HG02588 (cell line): ENCODE measurements around the gene FAM89B.
"Not testable (repeated sequence)": the region's sequence is repeated elsewhere in the genome, so short reads cannot be mapped to it uniquely, and the experiment has no call there.

Experiments used
- ATAC-seq: cut with Tn5 transposase; IDR thresholded peaks from one replicate; pipeline ENCODE4 v1.9.1; 2021; ENCODE audit warnings: mild to moderate bottlenecking, moderate library complexity; ENCODE audit not compliant: unreplicated experiment

Gene FAM89B

GRCh38 chr11:65556470-65557279 is 15.7 kb upstream of the FAM89B start:
- ATAC-seq, result no peak

- ATAC-seq, result no peak
Measured at GRCh38 chr11:65557280-65558001, 14.9 kb upstream of the FAM89B start.

GRCh38 chr11:65558002-65558929 is 14.1 kb upstream of the FAM89B start, which contains the start of gene LTBP3:
LTBP3 (minus strand) TSS chr11:65558359; CDS start chr11:65557959, 400 bp downstream.
- no peak for ATAC-seq

- ATAC-seq, result no peak
Measured at GRCh38 chr11:65558930-65559509, 13.3 kb upstream of the FAM89B start.

- no peak for ATAC-seq
Measured at GRCh38 chr11:65559535-65559934, 12.8 kb upstream of the FAM89B start.

- no peak for ATAC-seq
Measured at GRCh38 chr11:65559951-65560537, 12.3 kb upstream of the FAM89B start.

- ATAC-seq, result no peak
Measured at GRCh38 chr11:65560555-65561418, 11.6 kb upstream of the FAM89B start.

GRCh38 chr11:65562020-65562419 is 10.3 kb upstream of the FAM89B start:
- ATAC-seq, result no peak

GRCh38 chr11:65562788-65563187 is 9.6 kb upstream of the FAM89B start:
- ATAC-seq, result no peak

GRCh38 chr11:65563601-65564000 is 8.7 kb upstream of the FAM89B start:
- no peak for ATAC-seq

- not testable (repeated sequence) for ATAC-seq
Measured at GRCh38 chr11:65564879-65565559, 7.3 kb upstream of the FAM89B start.

GRCh38 chr11:65565624-65566453 is 6.5 kb upstream of the FAM89B start:
- no peak for ATAC-seq

- ATAC-seq, result peak; percentile 1
Measured at GRCh38 chr11:65569164-65569972, 3.0 kb upstream of the FAM89B start.

- peak; percentile 53 for ATAC-seq
Measured at GRCh38 chr11:65569973-65570918, 2.1 kb upstream of the FAM89B start, which contains the start of gene ZNRD2. ZNRD2 (plus strand) TSS chr11:65570477; CDS start chr11:65570492, 15 bp downstream.

GRCh38 chr11:65571420-65571819 is 918 bp upstream of the FAM89B start:
- ATAC-seq, result no peak

- no peak for ATAC-seq
Measured at GRCh38 chr11:65571940-65572339, 398 bp upstream of the FAM89B start.
